ENCODE measurements around the gene FAM171A1.

The FAM171A1 gene

DNA sequence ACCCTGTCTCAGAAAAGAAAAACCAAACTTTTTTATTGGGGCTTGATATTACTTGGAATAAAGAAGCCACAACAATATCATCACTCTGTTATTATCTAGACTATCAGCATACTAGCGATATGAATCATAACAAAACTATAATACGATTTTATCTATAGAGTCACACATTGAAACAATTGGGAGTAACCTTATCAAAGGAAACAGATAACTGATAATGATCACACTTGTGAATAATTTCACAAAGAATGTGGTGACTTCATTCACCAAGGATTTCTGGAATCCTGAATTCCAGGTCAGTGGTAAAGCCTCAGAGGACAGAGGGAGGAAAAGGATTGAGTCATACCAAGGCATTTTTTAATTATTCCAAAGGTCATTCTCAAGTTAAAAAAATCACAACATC is 170.5 kb downstream of the FAM171A1 start:
- DNase-seq, result peak; percentile 93

- no peak for DNase-seq
These were observed 173.2 kb downstream of the FAM171A1 start for GRCh38 chr10:15197911-15198310.

DNA sequence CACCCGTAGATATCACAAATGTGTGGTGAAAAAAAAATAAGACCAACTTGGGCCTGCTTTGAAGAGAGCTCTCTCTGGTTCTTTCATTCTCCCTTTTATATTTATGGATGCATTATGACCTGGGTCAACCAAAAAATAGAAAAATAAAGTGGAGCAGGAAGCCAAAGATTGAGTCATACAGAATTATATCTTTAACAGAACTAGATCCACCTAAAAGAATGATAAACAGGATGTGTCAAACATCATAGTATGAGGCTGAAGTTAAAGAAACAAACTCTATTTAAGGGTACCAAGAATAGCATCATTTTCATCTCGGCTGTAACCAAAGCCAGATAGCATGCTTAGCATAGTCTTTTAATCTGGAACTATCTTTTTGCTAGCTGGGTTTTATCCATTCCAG is 173.8 kb downstream of the FAM171A1 start:
- DNase-seq, result peak; percentile 57

- DNase-seq, result no peak
These were observed 174.9 kb downstream of the FAM171A1 start for GRCh38 chr10:15196021-15196834.

DNA sequence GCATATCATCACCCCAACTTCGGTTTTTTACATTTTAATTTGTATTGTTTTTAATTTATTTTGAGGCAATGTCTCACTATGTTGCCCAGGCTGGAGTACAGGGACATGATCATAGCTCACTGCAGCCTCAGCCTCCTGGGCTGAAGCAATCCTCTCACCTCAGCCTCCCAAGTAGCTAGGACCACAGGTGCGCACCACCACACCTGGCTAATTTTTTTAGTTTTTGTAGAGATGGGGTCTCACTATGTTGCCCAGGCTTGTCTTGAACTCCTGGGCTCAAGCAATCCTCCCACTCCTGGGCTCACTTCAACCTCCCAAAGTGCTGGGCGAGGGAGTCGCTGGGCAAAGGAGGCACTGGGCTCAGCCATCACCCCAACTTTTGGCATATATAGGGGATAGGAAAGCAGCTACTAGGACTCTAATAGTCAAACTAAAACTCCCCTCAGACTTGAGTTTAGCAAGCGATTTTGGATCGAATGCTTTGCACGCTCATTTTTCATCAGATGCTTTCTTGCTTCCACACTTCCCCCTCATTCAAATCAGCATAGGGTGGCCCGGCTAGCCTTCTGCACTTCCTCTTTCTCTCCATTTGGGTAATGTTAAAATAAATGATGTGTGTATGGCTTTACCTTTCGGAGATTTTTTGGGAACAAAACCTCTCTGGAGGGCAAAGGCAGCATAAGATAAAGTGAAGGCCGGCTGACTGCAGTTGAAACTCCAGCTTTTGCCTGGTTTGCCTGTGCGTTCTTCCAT is 181.8 kb downstream of the FAM171A1 start:
- no peak for DNase-seq

DNA sequence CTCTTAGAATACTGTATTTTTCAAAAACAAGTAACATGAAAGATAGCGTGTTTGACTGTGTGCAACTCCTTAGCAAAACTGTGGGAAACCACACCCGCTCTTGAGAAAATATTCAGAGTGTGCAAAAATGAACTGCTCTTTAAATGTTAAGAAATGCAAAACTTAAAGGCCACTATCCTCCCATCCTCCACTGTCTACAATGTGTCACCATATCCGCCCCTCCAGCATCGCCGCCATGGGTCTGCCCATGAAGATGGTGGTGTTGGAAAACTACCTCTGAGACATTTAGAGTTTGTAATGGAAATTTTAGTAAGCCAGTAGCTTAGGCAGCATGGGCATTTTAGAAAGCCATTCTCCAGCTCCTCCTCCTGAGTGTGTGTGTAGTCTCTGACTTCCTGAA is 182.5 kb downstream of the FAM171A1 start:
- no peak for DNase-seq

GRCh38 chr10:15183689-15184481 is 187.2 kb downstream of the FAM171A1 start:
- no peak for DNase-seq

GRCh38 chr10:15182540-15183207 is 188.4 kb downstream of the FAM171A1 start:
- peak; percentile 80 for DNase-seq

DNA sequence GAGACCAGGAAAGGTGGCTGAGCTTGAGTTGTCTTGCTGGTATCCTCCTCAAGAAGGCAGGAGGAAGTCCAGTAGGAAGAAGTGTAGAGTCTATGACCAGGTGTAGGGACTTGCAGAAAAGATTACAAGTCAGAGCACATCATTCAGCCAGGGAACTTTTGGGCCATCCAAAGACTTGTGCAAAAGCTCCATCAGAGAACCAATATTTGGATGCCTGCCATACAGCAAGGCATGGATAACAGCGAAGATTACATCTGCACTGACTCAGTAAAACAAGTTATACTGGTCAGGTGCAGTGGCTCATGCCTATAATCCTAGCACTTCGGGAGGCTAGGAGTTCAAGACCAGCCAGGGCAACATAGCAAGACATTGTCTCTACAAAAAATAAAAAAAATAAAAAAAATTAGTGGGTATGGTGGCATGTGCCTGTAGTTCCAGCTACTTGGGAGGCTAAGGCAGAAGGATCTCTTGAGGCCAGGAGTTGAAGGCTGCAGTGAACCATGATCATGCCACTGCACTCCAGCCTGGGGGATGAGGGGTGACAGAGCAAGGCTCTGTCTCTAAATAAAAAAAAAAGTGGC is 189.4 kb downstream of the FAM171A1 start:
- no peak for DNase-seq

- DNase-seq, result no peak
These were observed 190.4 kb downstream of the FAM171A1 start for GRCh38 chr10:15180736-15181135.

DNA sequence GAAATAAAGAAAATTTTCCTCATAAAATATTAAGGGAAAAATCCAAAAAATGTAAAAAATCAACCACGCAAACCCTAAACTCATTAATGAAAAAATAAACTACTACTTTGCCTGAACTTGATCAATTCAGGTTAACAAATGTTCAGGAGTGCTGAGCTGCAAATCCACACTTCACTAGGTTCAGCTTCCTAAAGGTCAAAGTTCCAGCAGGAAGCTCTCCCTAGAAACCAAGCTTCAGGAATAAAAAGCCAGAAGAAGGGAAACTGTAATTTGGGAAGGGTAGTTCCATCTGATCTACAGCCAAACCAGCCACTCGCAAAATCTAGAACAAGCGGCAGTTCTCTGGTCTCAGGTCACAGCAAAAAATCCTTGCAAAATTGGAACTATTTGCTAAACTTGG is 194.8 kb downstream of the FAM171A1 start:
- no peak for DNase-seq

DNA sequence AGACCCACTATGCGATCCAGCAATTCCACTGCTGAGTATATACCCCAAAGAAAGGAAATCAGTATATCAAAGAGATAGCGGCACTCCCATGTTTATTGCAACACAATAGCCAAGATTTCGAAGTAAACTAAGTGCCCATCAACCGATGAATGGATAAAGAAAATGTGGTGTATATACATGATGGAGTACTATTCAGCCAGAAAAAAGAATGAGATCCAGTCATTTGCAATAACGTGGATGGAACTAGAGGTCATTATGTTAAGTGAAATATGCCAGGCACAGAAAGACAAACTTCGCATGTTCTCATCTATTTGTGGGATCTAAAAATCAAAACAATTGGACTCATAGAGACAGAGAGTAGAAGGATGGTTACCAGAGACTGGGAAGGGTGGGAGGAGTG is 195.5 kb downstream of the FAM171A1 start:
- no peak for DNase-seq

DNA sequence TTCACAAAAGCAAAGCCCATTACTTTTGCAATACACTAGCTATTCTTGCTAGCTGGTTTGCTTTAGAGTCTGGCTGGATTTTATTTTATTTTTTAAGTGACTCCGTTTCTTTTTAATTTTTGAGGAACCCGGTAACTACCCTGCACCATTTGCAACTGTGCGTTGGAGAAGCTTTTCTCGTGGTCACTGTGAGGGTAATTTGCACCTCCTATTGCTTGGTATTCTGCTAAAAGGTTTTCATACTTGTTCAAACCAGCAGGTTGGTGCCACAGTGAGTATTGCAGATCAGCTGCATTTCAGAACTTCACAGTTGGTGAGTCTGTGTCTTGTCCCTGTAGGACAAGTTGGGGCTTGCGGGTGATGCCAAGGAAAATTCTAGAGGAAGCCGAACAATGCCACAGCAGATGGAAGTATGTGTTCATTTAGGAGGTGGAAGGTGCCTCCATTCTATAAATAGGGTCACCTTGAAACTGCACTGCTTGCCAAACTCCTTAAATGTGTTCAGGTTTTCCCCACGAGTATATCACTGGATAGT is 198.7 kb downstream of the FAM171A1 start:
- no peak for DNase-seq

DNA sequence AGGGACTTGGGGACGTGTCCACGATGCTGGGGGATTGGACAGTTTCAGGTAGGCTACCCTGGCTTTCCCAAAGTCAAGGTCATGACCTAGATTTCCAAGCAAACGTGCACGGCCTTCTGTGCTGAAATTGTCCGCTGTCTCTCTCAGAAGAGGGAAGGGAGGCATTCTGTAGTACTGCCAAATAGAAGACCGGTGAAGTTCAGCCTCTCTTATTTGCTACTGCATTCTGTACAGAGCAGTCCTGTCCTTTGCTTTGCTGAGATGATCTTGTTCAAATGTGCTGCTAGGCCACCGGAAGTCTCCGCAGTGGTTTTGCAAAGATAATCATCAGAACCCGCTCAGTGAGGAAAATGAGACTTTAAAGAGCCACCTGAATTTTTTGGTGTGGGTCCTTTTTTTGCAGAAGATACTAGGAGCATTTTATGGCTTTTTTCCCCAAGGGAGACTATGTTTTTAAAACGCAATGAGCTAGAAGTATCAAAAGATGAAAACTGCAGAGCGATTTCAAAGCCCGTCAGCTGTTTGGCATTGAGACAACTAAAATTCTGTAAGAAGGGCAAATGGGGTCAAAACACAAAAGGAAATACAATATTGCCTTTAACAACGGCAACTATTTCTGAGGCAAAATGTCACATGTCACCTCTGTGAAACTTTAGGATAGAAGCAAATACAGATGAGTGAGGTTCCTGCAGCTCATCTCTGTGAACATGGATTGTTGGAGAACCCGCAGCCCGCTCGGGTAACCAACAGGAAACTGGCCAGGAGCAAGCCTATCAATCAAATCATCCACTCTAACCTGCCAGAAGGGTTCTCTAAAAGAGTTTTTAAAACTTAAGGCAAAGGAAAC is 201.3 kb downstream of the FAM171A1 start:
- no peak for DNase-seq

GRCh38 chr10:15168786-15169554 is 202.1 kb downstream of the FAM171A1 start:
- DNase-seq, result peak; percentile 95

- no peak for DNase-seq
These were observed 202.8 kb downstream of the FAM171A1 start, which contains the start of gene NMT2 for GRCh38 chr10:15168291-15168785. NMT2 (minus strand) TSS chr10:15168693; CDS start chr10:15168612, 81 bp downstream.

GRCh38 chr10:15167411-15168290 is 203.4 kb downstream of the FAM171A1 start:
- peak; percentile 28 for DNase-seq

DNA sequence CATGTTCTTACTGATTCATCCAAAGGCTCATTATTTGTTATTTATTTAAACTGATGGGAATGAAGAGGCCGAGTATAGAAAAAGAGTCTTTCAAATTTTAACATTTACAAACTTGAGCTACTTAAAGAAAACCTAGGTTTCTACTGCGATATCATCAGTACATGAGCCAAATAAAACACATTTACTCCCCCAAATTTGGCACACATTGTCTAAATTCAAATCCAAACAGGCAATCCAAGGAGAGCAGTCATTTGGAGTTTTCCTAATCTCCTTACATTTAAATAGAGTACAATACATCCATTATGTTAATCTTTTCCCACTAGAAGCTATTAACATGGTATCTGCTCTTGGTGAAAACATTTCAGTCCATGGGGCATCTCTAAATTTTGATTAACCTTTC is 204.8 kb downstream of the FAM171A1 start:
- no peak for DNase-seq

GRCh38 chr10:15163253-15163828 is 207.7 kb downstream of the FAM171A1 start:
- DNase-seq, result no peak
